ENCODE data around the gene ZFAND4.
"Not testable (repeated sequence)": the region's sequence is repeated elsewhere in the genome, so short reads cannot be mapped to it uniquely, and the experiment has no call there.

Gene ZFAND4

GRCh38 chr10:45672181-45673073, at the start of gene ZFAND4:
Gene ZFAND4, minus strand, starts transcription at chr10:45672772. Its CDS starts 9,047 bp downstream, at chr10:45663725.
- DNase-seq (ENCODE audit: low read depth): peak; percentile 88

GRCh38 chr10:45721503-45721902, 48.9 kb upstream of the ZFAND4 start:
- not testable (repeated sequence) for DNase-seq (ENCODE audit: low read depth)

- DNase-seq (ENCODE audit: low read depth): not testable (repeated sequence)
Observed at GRCh38 chr10:45717642-45718041, 45.1 kb upstream of the ZFAND4 start.

GRCh38 chr10:45717053-45717452, 44.5 kb upstream of the ZFAND4 start:
- not testable (repeated sequence) for DNase-seq (ENCODE audit: low read depth)

GRCh38 chr10:45711223-45711622, 38.7 kb upstream of the ZFAND4 start:
- DNase-seq (ENCODE audit: low read depth): not testable (repeated sequence)

GRCh38 chr10:45710200-45710796, 37.7 kb upstream of the ZFAND4 start:
- not testable (repeated sequence) for DNase-seq (ENCODE audit: low read depth)

- not testable (repeated sequence) for DNase-seq (ENCODE audit: low read depth)
Observed at GRCh38 chr10:45678467-45678866, 5.9 kb upstream of the ZFAND4 start.

GRCh38 chr10:45675388-45675787, 2.8 kb upstream of the ZFAND4 start:
- no peak for DNase-seq (ENCODE audit: low read depth)

GRCh38 chr10:45673074-45673648, 589 bp upstream of the ZFAND4 start:
- no peak for DNase-seq (ENCODE audit: low read depth)

- not testable (repeated sequence) for DNase-seq (ENCODE audit: low read depth)
Observed at GRCh38 chr10:45671300-45671699, 1.3 kb downstream of the ZFAND4 start.

GRCh38 chr10:45669897-45670296, 2.7 kb downstream of the ZFAND4 start:
- DNase-seq (ENCODE audit: low read depth): not testable (repeated sequence)

- DNase-seq (ENCODE audit: low read depth): no peak
Observed at GRCh38 chr10:45660876-45661411, 11.6 kb downstream of the ZFAND4 start.

- DNase-seq (ENCODE audit: low read depth): no peak
Observed at GRCh38 chr10:45657033-45657926, 15.3 kb downstream of the ZFAND4 start.

- DNase-seq (ENCODE audit: low read depth): no peak
Observed at GRCh38 chr10:45655219-45655618, 17.4 kb downstream of the ZFAND4 start.

- DNase-seq (ENCODE audit: low read depth): not testable (repeated sequence)
Observed at GRCh38 chr10:45654753-45655141, 17.8 kb downstream of the ZFAND4 start.

- no peak for DNase-seq (ENCODE audit: low read depth)
Observed at GRCh38 chr10:45653454-45653853, 19.1 kb downstream of the ZFAND4 start.

- no peak for DNase-seq (ENCODE audit: low read depth)
Observed at GRCh38 chr10:45652511-45652910, 20.1 kb downstream of the ZFAND4 start.

GRCh38 chr10:45649296-45649695, 23.3 kb downstream of the ZFAND4 start:
- no peak for DNase-seq (ENCODE audit: low read depth)

- DNase-seq (ENCODE audit: low read depth): no peak
Observed at GRCh38 chr10:45647118-45647517, 25.5 kb downstream of the ZFAND4 start.

GRCh38 chr10:45646384-45647050, 26.1 kb downstream of the ZFAND4 start:
- DNase-seq (ENCODE audit: low read depth): no peak

GRCh38 chr10:45644527-45644926, 28.0 kb downstream of the ZFAND4 start:
- DNase-seq (ENCODE audit: low read depth): no peak

Measured in T-helper 22 cell (primary cell).